HT1080 (cell line): ENCODE results near the gene APBA2. TPM values are rescaled to one million over a fixed set of nuclear protein-coding genes. Genes with fewer than 3 reads are reported as not detected.
"Not testable (repeated sequence)": the region's sequence is repeated elsewhere in the genome, so short reads cannot be mapped to it uniquely, and the experiment has no call there.

Experiments used
- DNase-seq: peaks from one replicate; pipeline ENCODE4 v3.0.0-alpha.2; 2015; ENCODE audit warnings: low read depth
- polyA plus RNA-seq, 2 experiments: library from polyadenylated mRNA; depleted of rRNA; stranded (reverse); fragments of >200 nt; gene quantifications; 2 replicates each; pipeline ENCODE4 v1.2.3, GENCODE V29; 2015
- total RNA-seq: library from RNA; depleted of rRNA; stranded (reverse); fragments of >200 nt; shearing (Covaris generic); gene quantifications from 2 replicates; pipeline ENCODE4 v1.2.3, GENCODE V29; 2014; rRNA removed

The APBA2 gene
- 44.5 and 50.8 TPM in 2 replicates for total RNA-seq
- polyA plus RNA-seq (2015; cell fraction: cytosol; rRNA removed): 22.9 and 24.6 TPM in 2 replicates
- polyA plus RNA-seq (2015; cell fraction: nucleus; rRNA removed): 28.9 and 31.0 TPM in 2 replicates

GRCh38 chr15:28885630-28886430, at the start of gene APBA2:
APBA2 (plus strand) TSS chr15:28885974; CDS start chr15:29053885, 167,911 bp downstream.
- DNase-seq: no peak

GRCh38 chr15:28840285-28840684, 45.5 kb upstream of the APBA2 start:
- not testable (repeated sequence) for DNase-seq

- DNase-seq: not testable (repeated sequence)
Observed at GRCh38 chr15:28842210-28842609, 43.6 kb upstream of the APBA2 start.

- DNase-seq: not testable (repeated sequence)
Observed at GRCh38 chr15:28843520-28843919, 42.3 kb upstream of the APBA2 start.

- not testable (repeated sequence) for DNase-seq
Observed at GRCh38 chr15:28844147-28844546, 41.6 kb upstream of the APBA2 start.

GRCh38 chr15:28847247-28847646, 38.5 kb upstream of the APBA2 start:
- DNase-seq: not testable (repeated sequence)

- not testable (repeated sequence) for DNase-seq
Observed at GRCh38 chr15:28847959-28848358, 37.8 kb upstream of the APBA2 start.

GRCh38 chr15:28848521-28848920, 37.3 kb upstream of the APBA2 start, which contains the start of gene GOLGA6L7:
GOLGA6L7 (minus strand) TSS chr15:28848644; CDS start chr15:28848549, 95 bp downstream.
- DNase-seq: peak; percentile 11

GRCh38 chr15:28849271-28849670, 36.5 kb upstream of the APBA2 start:
- DNase-seq: not testable (repeated sequence)

GRCh38 chr15:28849766-28850165, 36.0 kb upstream of the APBA2 start:
- DNase-seq: not testable (repeated sequence)

- not testable (repeated sequence) for DNase-seq
Observed at GRCh38 chr15:28853654-28854053, 32.1 kb upstream of the APBA2 start.

GRCh38 chr15:28854578-28854977, 31.2 kb upstream of the APBA2 start:
- DNase-seq: not testable (repeated sequence)

- DNase-seq: no peak
Observed at GRCh38 chr15:28861031-28861534, 24.7 kb upstream of the APBA2 start.

- not testable (repeated sequence) for DNase-seq
Observed at GRCh38 chr15:28861589-28862293, 24.0 kb upstream of the APBA2 start.

- no peak for DNase-seq
Observed at GRCh38 chr15:28868744-28869345, 16.9 kb upstream of the APBA2 start.

- no peak for DNase-seq
Observed at GRCh38 chr15:28871168-28871567, 14.6 kb upstream of the APBA2 start.

- DNase-seq: no peak
Observed at GRCh38 chr15:28873006-28873405, 12.8 kb upstream of the APBA2 start.

- DNase-seq: no peak
Observed at GRCh38 chr15:28873585-28874190, 12.1 kb upstream of the APBA2 start.

GRCh38 chr15:28875461-28876000, 10.2 kb upstream of the APBA2 start:
- no peak for DNase-seq

- no peak for DNase-seq
Observed at GRCh38 chr15:28876131-28876844, 9.5 kb upstream of the APBA2 start.
